Nucleus accumbens (tissue), 56 donors: ENCODE data around the gene MACC1.
"Not testable (repeated sequence)": the region's sequence is repeated elsewhere in the genome, so short reads cannot be mapped to it uniquely, and the experiment has no call there.

Source experiments
- DNase-seq, 56 donors: peaks; one replicate each; lab custom pipeline; 2025; lab: John Stamatoyannopoulos, UW

MACC1 gene

GRCh38 chr7:20213378-20213777 lies 3.8 kb downstream of the MACC1 start:
- no peak for DNase-seq

- DNase-seq = no peak
These were observed 5.8 kb downstream of the MACC1 start for GRCh38 chr7:20211376-20211775.

- no peak for DNase-seq
These were observed 8.4 kb downstream of the MACC1 start for GRCh38 chr7:20208651-20209307.

GRCh38 chr7:20207811-20208210 lies 9.4 kb downstream of the MACC1 start:
- DNase-seq = not testable (repeated sequence)

GRCh38 chr7:20206104-20206896 lies 10.9 kb downstream of the MACC1 start:
- DNase-seq = no peak

GRCh38 chr7:20203316-20203715 lies 13.9 kb downstream of the MACC1 start:
- DNase-seq = no peak

- no peak for DNase-seq
These were observed 15.8 kb downstream of the MACC1 start for GRCh38 chr7:20201380-20201779.

- no peak for DNase-seq
These were observed 16.2 kb downstream of the MACC1 start for GRCh38 chr7:20200971-20201370.

GRCh38 chr7:20200361-20200760 lies 16.8 kb downstream of the MACC1 start:
- no peak for DNase-seq

- DNase-seq = peak in 10 of 56 donors; percentile 4 to 21 (median 8)
These were observed 18.0 kb downstream of the MACC1 start for GRCh38 chr7:20199015-20199737.

GRCh38 chr7:20198260-20198659 lies 18.9 kb downstream of the MACC1 start:
- no peak for DNase-seq

- DNase-seq = no peak
These were observed 19.3 kb downstream of the MACC1 start for GRCh38 chr7:20197837-20198236.

GRCh38 chr7:20197125-20197748 lies 19.9 kb downstream of the MACC1 start:
- no peak for DNase-seq

- no peak for DNase-seq
These were observed 22.7 kb downstream of the MACC1 start for GRCh38 chr7:20194343-20194995.

GRCh38 chr7:20193873-20194272 lies 23.3 kb downstream of the MACC1 start:
- no peak for DNase-seq

GRCh38 chr7:20193242-20193777 lies 23.9 kb downstream of the MACC1 start:
- no peak for DNase-seq

GRCh38 chr7:20191391-20191869 lies 25.8 kb downstream of the MACC1 start:
- no peak for DNase-seq

GRCh38 chr7:20190560-20191390 lies 26.4 kb downstream of the MACC1 start:
- DNase-seq = no peak

GRCh38 chr7:20189852-20190251 lies 27.3 kb downstream of the MACC1 start:
- DNase-seq = no peak
